Body of pancreas (tissue), 4 donors: ENCODE measurements around the gene SRMS.

ENCODE experiments used
- CTCF ChIP-seq, 7 experiments: fragments of 450-650 bp in 4 of 7; fragments of 200-600 bp in 3 of 7; sonication (generic) in 3 of 7; IDR thresholded peaks; one replicate each; pipeline ENCODE4 v1.5.1; 2016 to 2019; ENCODE audit warnings: antibody characterized with exemption in 7 of 7
- POLR2A ChIP-seq, 3 donors: fragments of 450-650 bp; IDR thresholded peaks; one replicate each; pipeline ENCODE4 v1.6.1; 2016; ENCODE audit warnings: antibody characterized with exemption in 3 of 3, mild to moderate bottlenecking in 2 of 3

- no peak for TF ChIP-seq CTCF (IDR thresholded peaks at IDR 0.05)
- TF ChIP-seq POLR2A (IDR thresholded peaks at IDR 0.05): no peak
Measured at GRCh38 chr20:63565021-63565698, 17.6 kb upstream of the SRMS start.
